MM.1S (cell line): ENCODE data around the gene OR2V2.
"Not testable (repeated sequence)": the region's sequence is repeated elsewhere in the genome, so short reads cannot be mapped to it uniquely, and the experiment has no call there.

Experiments
- DNase-seq: peaks from one replicate; pipeline ENCODE4 v3.0.0-alpha.2; 2015
- H2AFZ ChIP-seq: fragments of 300-600 bp; sonication (generic); 2 replicates; pipeline ENCODE4 v1.6.0; 2016; ENCODE audit warnings: antibody characterized with exemption, low read length
- H3F3A ChIP-seq: fragments of 300-600 bp; sonication (generic); 2 replicates; pipeline ENCODE4 v1.6.1; 2016; ENCODE audit warnings: mild to moderate bottlenecking, antibody characterized with exemption, low read length, moderate library complexity, mixed read lengths; ENCODE audit not compliant: insufficient read depth
- H3K27ac ChIP-seq: fragments of 300-600 bp; sonication (generic); 2 replicates; pipeline ENCODE4 v1.5.1; 2016; ENCODE audit warnings: mild to moderate bottlenecking, low read length
- H3K27me3 ChIP-seq: fragments of 300-600 bp; sonication (generic); replicated peaks from 2 replicates; pipeline ENCODE4 v1.6.0; 2016; ENCODE audit warnings: low read length; ENCODE audit not compliant: insufficient read depth
- H3K36me3 ChIP-seq: fragments of 300-600 bp; sonication (generic); replicated peaks from 2 replicates; pipeline ENCODE4 v1.6.1; 2016; ENCODE audit warnings: mild to moderate bottlenecking, low read length, mixed read lengths; ENCODE audit not compliant: insufficient read depth
- H3K4me1 ChIP-seq: fragments of 300-600 bp; sonication (generic); 2 replicates; pipeline ENCODE4 v1.6.1; 2016; ENCODE audit warnings: low read length, mixed read lengths
- H3K4me2 ChIP-seq: fragments of 300-600 bp; sonication (generic); 2 replicates; pipeline ENCODE4 v1.6.0; 2016; ENCODE audit warnings: low read depth, low read length
- H3K4me3 ChIP-seq: fragments of 300-600 bp; sonication (generic); 2 replicates; pipeline ENCODE4 v1.5.1; 2016; ENCODE audit warnings: low read length, mixed read lengths
- H3K79me2 ChIP-seq: fragments of 300-600 bp; sonication (generic); 2 replicates; pipeline ENCODE4 v1.6.1; 2016; ENCODE audit warnings: mixed run types, low read length, mixed read lengths
- H3K9ac ChIP-seq: fragments of 300-600 bp; sonication (generic); 2 replicates; pipeline ENCODE4 v1.6.1; 2016; ENCODE audit warnings: low read length, mixed read lengths
- H3K9me2 ChIP-seq: fragments of 300-600 bp; sonication (generic); replicated peaks from 2 replicates; pipeline ENCODE4 v1.6.1; 2016; ENCODE audit warnings: mild to moderate bottlenecking, low read length, mixed read lengths; ENCODE audit not compliant: insufficient read depth
- H3K9me3 ChIP-seq: fragments of 300-600 bp; sonication (generic); replicated peaks from 2 replicates; pipeline ENCODE4 v1.6.1; 2016; ENCODE audit warnings: mild to moderate bottlenecking, low read length, mixed read lengths; ENCODE audit not compliant: insufficient read depth
- H4K20me1 ChIP-seq: fragments of 300-600 bp; sonication (generic); 2 replicates; pipeline ENCODE4 v1.6.1; 2016; ENCODE audit warnings: mild to moderate bottlenecking, low read length, moderate library complexity, mixed read lengths; ENCODE audit not compliant: insufficient read depth
- EZH2 ChIP-seq: fragments of 300-600 bp; sonication (generic); optimal IDR thresholded peaks from 2 replicates; pipeline ENCODE3; 2017; ENCODE audit warnings: low read depth, mild to moderate bottlenecking, antibody characterized with exemption, low read length, mixed read lengths
- EZH2phosphoT487 ChIP-seq: fragments of 300-600 bp; sonication (generic); IDR thresholded peaks from 2 replicates; pipeline ENCODE4 v1.6.1; 2018; ENCODE audit warnings: antibody characterized with exemption, low read length
- TF ChIP-seq, protein P1 (sequence below): fragments of 300-600 bp; sonication (generic); IDR thresholded peaks from 2 replicates; pipeline ENCODE4 v1.5.1; 2016; ENCODE audit warnings: antibody characterized with exemption, low read length, mixed read lengths

The OR2V2 gene

DNA sequence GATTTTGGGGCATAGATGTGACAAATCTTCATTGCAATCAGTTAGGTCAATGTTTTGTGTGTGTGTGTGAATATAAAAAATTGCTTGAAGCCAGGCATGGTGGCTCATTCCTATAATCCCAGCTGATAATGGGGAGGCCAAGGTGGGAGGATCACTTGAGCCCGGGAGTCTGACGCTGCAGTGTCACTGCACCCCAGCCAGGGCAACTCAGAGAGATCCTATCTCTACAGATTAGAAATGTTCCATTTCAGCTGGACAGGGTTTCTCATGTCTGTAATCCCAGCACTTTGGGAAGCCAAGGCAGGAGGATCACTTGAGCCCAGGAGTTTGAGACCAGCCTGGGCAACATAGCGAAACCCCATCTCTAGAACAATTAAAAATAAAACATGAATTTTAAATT, 11.5 kb downstream of the OR2V2 start:
- Histone ChIP-seq H3K27me3 (peaks cover 5% of the 10 kb centered on the region; the same call in 1 of the 2 replicates), H4K20me1 (no peaks in the 10 kb centered on the region), H3K4me1 (peaks cover 16% of the 10 kb centered on the region)

DNA sequence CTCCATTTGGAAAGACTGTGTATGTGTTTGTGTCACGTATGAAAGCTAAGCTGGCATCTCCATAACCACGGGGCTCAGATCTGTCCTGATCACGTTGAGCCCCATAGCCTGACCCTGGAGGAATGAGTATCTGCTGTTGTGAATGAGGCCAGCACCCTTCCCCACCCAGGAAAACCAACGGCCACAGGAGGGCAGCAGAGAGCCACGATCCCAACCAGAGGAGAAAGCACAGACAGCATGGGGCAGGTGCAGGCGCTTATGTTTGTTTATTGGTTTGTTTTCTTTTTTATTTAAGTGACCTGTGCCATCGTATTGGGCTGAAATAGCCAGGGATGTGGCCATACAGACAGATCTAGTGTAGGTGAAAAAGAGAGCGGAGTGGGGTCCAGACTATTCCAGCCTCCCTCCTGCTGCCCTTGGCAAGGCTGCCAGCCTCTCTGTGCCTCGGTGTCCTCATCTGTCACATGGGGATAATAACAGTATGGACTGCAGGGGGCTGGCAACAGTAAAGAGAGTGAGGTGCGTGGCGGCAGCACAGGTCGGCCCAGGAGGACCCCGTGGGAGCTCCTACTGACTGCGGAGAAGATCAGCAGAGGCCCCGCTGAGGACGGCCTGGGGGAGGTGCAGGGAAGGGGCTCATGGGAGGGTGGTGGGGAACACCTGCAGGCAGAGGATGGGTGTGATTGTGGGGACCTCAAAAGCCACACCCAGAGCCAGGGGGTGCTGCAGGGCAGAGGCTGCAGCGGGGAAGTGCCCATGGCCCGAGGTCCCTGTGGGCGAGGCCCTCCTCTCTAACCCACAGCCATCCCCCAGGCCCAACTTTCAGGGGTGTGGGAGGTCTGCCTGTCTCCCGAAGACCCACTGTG, 12.1 kb downstream of the OR2V2 start:
- peak overlapping the region; percentile 63 for H3K4me3 ChIP-seq
- peak overlapping the region; percentile 80; the same call in 1 of the 2 replicates for H3K4me2 ChIP-seq
- peak overlapping the region; percentile 94 for H2AFZ ChIP-seq
- H3K9me2 ChIP-seq, result no peaks in the 10 kb centered on the region
- peak overlapping the region; percentile 81 for H3K27ac ChIP-seq
- peaks cover 5% of the 10 kb centered on the region for H3F3A ChIP-seq
- H4K20me1 ChIP-seq, result no peaks in the 10 kb centered on the region
- H3K9me3 ChIP-seq, result no peaks in the 10 kb centered on the region
- H3K4me1 ChIP-seq, result peaks cover 16% of the 10 kb centered on the region
- H3K36me3 ChIP-seq, result no peaks in the 10 kb centered on the region
- peaks cover 5% of the 10 kb centered on the region; the same call in 1 of the 2 replicates for H3K27me3 ChIP-seq
- no peak for TF ChIP-seq EZH2
- TF ChIP-seq, protein P1, sequence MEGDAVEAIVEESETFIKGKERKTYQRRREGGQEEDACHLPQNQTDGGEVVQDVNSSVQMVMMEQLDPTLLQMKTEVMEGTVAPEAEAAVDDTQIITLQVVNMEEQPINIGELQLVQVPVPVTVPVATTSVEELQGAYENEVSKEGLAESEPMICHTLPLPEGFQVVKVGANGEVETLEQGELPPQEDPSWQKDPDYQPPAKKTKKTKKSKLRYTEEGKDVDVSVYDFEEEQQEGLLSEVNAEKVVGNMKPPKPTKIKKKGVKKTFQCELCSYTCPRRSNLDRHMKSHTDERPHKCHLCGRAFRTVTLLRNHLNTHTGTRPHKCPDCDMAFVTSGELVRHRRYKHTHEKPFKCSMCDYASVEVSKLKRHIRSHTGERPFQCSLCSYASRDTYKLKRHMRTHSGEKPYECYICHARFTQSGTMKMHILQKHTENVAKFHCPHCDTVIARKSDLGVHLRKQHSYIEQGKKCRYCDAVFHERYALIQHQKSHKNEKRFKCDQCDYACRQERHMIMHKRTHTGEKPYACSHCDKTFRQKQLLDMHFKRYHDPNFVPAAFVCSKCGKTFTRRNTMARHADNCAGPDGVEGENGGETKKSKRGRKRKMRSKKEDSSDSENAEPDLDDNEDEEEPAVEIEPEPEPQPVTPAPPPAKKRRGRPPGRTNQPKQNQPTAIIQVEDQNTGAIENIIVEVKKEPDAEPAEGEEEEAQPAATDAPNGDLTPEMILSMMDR, result peak; percentile 92
- no peaks in the 10 kb centered on the region for H3K79me2 ChIP-seq
- peak; percentile 79 for DNase-seq
- H3K9ac ChIP-seq, result peak overlapping the region; percentile 71

More for the DNA sequence above, 11.5 kb downstream of the OR2V2 start:
- no peaks in the 10 kb centered on the region for H3K79me2 ChIP-seq
- no peak overlapping the region for H3K27ac ChIP-seq
- peaks cover 5% of the 10 kb centered on the region for H3F3A ChIP-seq
- no peaks in the 10 kb centered on the region for H3K9me3 ChIP-seq
- no peak overlapping the region for H2AFZ ChIP-seq
- H3K4me3 ChIP-seq, result no peak overlapping the region
- H3K9ac ChIP-seq, result no peak overlapping the region
- H3K9me2 ChIP-seq, result no peaks in the 10 kb centered on the region
- TF ChIP-seq, protein P1, result no peak
- TF ChIP-seq EZH2 (no peak), EZH2phosphoT487 (no peak)
- H3K36me3 ChIP-seq, result no peaks in the 10 kb centered on the region
- no peak for DNase-seq
- H3K4me2 ChIP-seq, result peak overlapping the region; percentile 23; the same call in 1 of the 2 replicates

DNA sequence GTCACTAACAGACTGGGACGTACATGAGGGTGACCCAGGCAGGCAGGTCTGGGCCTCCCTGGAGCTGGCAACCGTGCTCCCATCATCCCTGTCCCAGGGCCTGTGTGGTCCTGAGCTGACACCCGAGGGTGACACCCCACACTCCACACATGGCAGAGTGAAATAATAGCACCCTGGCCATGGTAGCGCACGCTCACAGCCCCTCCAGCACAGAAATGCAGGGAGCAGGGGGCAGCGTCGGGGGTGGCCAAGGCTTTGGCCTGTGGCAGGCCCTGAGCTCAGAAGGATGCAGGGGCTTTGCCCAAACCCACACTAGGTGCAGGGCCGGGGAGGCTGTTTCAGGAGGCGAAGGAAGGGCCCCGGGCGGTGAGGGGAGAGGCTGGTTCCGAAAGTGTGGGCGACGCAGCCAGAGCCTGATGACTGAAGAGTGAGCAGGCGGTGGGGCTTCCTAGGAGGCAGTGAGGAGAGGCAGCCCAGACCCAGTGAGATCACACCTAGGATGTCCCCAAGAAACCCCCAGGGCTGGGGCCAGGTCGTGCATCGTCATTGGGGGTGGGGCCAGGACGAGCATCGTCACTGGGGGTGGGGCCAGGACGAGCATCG, 12.9 kb downstream of the OR2V2 start:
- peaks cover 5% of the 10 kb centered on the region for H3F3A ChIP-seq
- no peaks in the 10 kb centered on the region for H3K36me3 ChIP-seq
- peak; percentile 66 for DNase-seq
- peaks cover 16% of the 10 kb centered on the region for H3K4me1 ChIP-seq
- H3K4me3 ChIP-seq, result peak overlapping the region; percentile 63
- H3K79me2 ChIP-seq, result no peaks in the 10 kb centered on the region
- H3K9ac ChIP-seq, result peak overlapping the region; percentile 71
- H4K20me1 ChIP-seq, result no peaks in the 10 kb centered on the region
- H3K4me2 ChIP-seq, result peak overlapping the region; percentile 80
- H3K9me2 ChIP-seq, result no peaks in the 10 kb centered on the region
- H3K27ac ChIP-seq, result peak overlapping the region; percentile 81
- H2AFZ ChIP-seq, result peak overlapping the region; percentile 94
- peaks cover 5% of the 10 kb centered on the region; the same call in 1 of the 2 replicates for H3K27me3 ChIP-seq
- H3K9me3 ChIP-seq, result no peaks in the 10 kb centered on the region
- TF ChIP-seq EZH2, result no peak
- no peak for TF ChIP-seq EZH2phosphoT487
- TF ChIP-seq, protein P1, result no peak

DNA sequence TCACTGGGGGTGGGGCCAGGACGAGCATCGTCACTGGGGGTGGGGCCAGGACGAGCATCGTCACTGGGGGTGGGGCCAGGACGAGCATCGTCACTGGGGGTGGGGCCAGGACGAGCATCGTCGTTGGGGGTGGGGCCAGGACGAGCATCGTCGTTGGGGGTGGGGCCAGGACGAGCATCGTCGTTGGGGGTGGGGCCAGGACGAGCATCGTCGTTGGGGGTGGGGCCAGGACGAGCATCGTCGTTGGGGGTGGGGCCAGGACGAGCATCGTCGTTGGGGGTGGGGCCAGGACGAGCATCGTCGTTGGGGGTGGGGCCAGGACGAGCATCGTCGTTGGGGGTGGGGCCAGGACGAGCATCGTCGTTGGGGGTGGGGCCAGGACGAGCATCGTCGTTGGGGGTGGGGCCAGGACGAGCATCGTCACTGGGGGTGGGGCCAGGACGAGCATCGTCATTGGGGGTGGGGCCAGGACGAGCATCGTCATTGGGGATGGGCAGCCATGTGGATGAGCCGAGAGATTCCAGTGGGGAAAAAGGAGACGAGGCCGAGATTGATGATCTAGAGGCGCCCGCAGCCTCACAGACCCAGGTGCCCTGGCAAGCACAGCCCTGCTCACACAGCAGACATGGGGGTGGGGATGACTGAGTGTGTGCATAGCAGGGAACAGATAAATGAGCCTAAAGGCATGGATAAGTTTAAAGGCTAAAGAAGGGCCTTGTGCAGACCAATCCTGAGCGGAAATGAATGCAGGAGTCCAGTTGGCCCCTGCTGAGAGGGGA, 13.6 kb downstream of the OR2V2 start:
- Histone ChIP-seq H3K4me2 (peak overlapping the region; percentile 96), H3K4me3 (peak overlapping the region; percentile 70), H3K9ac (peak overlapping the region; percentile 57; the same call in 1 of the 2 replicates), H2AFZ (peak overlapping the region; percentile 98), H3K27ac (peak overlapping the region; percentile 62; the same call in 1 of the 2 replicates), H3K4me1 (peaks cover 16% of the 10 kb centered on the region)
- not testable (repeated sequence) for H4K20me1 ChIP-seq, H3K9me3 ChIP-seq, H3K36me3 ChIP-seq, H3K27me3 ChIP-seq, H3K79me2 ChIP-seq, H3K9me2 ChIP-seq, H3F3A ChIP-seq
- peak; percentile 45 for DNase-seq
